DOHH2 (cell line): ENCODE results near the gene SMAD5.

Experiments used
- H3F3A ChIP-seq: fragments of 200-600 bp; sonication (generic), shearing (Covaris generic); 2 replicates; pipeline ENCODE4 v1.6.0; 2016; ENCODE audit warnings: antibody characterized with exemption, mild to moderate bottlenecking; ENCODE audit not compliant: control insufficient read depth, insufficient read depth
- H3K27ac ChIP-seq: fragments of 200-600 bp; sonication (generic); 2 replicates; pipeline ENCODE4 v1.5.1; 2014; ENCODE audit warnings: low read depth, mild to moderate bottlenecking, low read length, moderate library complexity
- H3K27me3 ChIP-seq: fragments of 200-600 bp; sonication (generic); 2 replicates; pipeline ENCODE4 v1.6.1; 2014; ENCODE audit warnings: mild to moderate bottlenecking, low read length, mixed read lengths; ENCODE audit not compliant: control insufficient read depth
- H3K36me3 ChIP-seq: fragments of 200-600 bp; sonication (generic); 2 replicates; pipeline ENCODE4 v1.6.1; 2014; ENCODE audit warnings: mild to moderate bottlenecking, low read length, moderate library complexity, mixed read lengths; ENCODE audit not compliant: control insufficient read depth
- H3K4me1 ChIP-seq: fragments of 200-600 bp; sonication (generic); 2 replicates; pipeline ENCODE4 v1.6.1; 2014; ENCODE audit warnings: mild to moderate bottlenecking, low read length, mixed read lengths; ENCODE audit not compliant: control insufficient read depth
- H3K4me2 ChIP-seq: fragments of 200-600 bp; sonication (generic); 2 replicates; pipeline ENCODE4 v1.6.0; 2014; ENCODE audit warnings: mild to moderate bottlenecking, low read length, moderate library complexity
- H3K4me3 ChIP-seq: fragments of 200-600 bp; sonication (generic); 2 replicates; pipeline ENCODE4 v1.5.1; 2014; ENCODE audit warnings: mild to moderate bottlenecking, low read length, mixed read lengths
- H3K79me2 ChIP-seq: fragments of 200-600 bp; sonication (generic); 2 replicates; pipeline ENCODE4 v1.6.1; 2014; ENCODE audit warnings: mild to moderate bottlenecking, low read length, mixed read lengths; ENCODE audit not compliant: control insufficient read depth
- H3K9me2 ChIP-seq: fragments of 200-600 bp; sonication (generic); replicated peaks from 2 replicates; pipeline ENCODE4 v1.6.1; 2014; ENCODE audit warnings: mild to moderate bottlenecking, low read length, mixed read lengths; ENCODE audit not compliant: control insufficient read depth
- H3K9me3 ChIP-seq: fragments of 200-600 bp; sonication (generic); 2 replicates; pipeline ENCODE4 v1.6.1; 2014; ENCODE audit warnings: antibody characterized with exemption, low read length, mixed read lengths; ENCODE audit not compliant: control insufficient read depth, insufficient read depth
- H4K20me1 ChIP-seq: fragments of 200-600 bp; sonication (generic); 2 replicates; pipeline ENCODE4 v1.6.0; 2014; ENCODE audit warnings: low read depth, mild to moderate bottlenecking, antibody characterized with exemption, low read length, moderate library complexity; ENCODE audit not compliant: control insufficient read depth, insufficient read depth
- EZH2phosphoT487 ChIP-seq: fragments of 200-600 bp; sonication (generic); IDR thresholded peaks from 2 replicates; pipeline ENCODE4 v1.6.1; 2017; ENCODE audit warnings: borderline replicate concordance, mild to moderate bottlenecking, antibody characterized with exemption, low read length, moderate library complexity, mixed read lengths
- TF ChIP-seq, protein P1 (sequence below): fragments of 200-600 bp; sonication (generic); IDR thresholded peaks from one replicate; pipeline ENCODE4 v1.5.1; 2014; ENCODE audit warnings: antibody characterized with exemption, mild to moderate bottlenecking, low read depth, low read length; ENCODE audit not compliant: poor library complexity, severe bottlenecking

The SMAD5 gene

DNA sequence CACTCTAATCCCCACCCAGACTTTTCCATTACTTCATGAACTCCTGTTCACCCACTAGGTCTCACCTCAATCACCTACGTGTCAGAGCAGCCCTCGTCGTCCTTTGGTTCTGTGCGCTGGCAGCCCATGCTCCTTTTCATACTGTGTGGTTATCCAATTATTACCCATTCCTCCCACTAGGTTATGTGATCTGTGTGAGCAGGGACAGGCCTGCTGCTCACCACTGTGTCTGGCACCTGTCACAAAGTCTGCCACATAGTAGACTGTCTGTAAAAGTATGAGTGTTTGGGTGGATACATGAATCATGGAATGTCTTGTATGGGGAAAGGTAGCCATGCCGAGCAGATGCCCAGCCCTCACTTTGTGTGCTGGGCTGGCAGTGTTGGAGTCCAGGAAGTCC, 12.1 kb upstream of the SMAD5 start:
- Histone ChIP-seq H3K4me2 (no peak overlapping the region), H3K4me3 (no peak overlapping the region), H3F3A (no peaks in the 10 kb centered on the region), H4K20me1 (no peaks in the 10 kb centered on the region), H3K79me2 (no peaks in the 10 kb centered on the region), H3K4me1 (peaks cover 5% of the 10 kb centered on the region; the same call in 1 of the 2 replicates), H3K9me3 (no peaks in the 10 kb centered on the region), H3K9me2 (no peaks in the 10 kb centered on the region), H3K27me3 (no peaks in the 10 kb centered on the region), H3K36me3 (no peaks in the 10 kb centered on the region), H3K27ac (no peak overlapping the region)
- TF ChIP-seq EZH2phosphoT487: no peak
- TF ChIP-seq, protein P1, sequence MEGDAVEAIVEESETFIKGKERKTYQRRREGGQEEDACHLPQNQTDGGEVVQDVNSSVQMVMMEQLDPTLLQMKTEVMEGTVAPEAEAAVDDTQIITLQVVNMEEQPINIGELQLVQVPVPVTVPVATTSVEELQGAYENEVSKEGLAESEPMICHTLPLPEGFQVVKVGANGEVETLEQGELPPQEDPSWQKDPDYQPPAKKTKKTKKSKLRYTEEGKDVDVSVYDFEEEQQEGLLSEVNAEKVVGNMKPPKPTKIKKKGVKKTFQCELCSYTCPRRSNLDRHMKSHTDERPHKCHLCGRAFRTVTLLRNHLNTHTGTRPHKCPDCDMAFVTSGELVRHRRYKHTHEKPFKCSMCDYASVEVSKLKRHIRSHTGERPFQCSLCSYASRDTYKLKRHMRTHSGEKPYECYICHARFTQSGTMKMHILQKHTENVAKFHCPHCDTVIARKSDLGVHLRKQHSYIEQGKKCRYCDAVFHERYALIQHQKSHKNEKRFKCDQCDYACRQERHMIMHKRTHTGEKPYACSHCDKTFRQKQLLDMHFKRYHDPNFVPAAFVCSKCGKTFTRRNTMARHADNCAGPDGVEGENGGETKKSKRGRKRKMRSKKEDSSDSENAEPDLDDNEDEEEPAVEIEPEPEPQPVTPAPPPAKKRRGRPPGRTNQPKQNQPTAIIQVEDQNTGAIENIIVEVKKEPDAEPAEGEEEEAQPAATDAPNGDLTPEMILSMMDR: no peak

DNA sequence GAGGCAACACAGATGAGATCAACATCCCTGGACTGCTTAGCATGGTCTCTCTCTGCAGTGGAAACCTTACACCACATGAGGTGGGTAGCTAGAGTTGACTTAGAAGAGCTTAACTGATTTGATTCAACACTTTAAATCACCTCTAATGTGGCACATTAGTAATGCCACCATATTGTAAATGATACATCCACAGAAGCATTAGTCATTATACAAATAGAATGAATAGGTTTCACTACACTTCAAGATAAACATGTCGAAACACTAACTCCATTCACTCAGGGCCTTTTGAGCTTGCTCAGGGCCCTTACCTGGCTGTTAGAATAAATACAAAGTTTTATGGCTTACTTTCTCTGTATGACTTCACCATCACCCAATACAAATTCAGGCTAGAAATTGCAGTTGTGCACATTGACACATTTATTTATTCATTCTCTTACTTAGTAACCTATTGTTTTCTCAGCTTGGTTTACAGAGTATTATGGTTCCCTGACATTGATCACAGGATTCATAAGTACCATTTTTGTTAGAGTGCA, 9.3 kb upstream of the SMAD5 start:
- H3K36me3 ChIP-seq: no peaks in the 10 kb centered on the region
- H3K9me2 ChIP-seq: no peaks in the 10 kb centered on the region
- no peak overlapping the region for H3K4me2 ChIP-seq
- H3F3A ChIP-seq: no peaks in the 10 kb centered on the region
- H3K9me3 ChIP-seq: no peaks in the 10 kb centered on the region
- no peaks in the 10 kb centered on the region for H4K20me1 ChIP-seq
- H3K27ac ChIP-seq: no peak overlapping the region
- TF ChIP-seq, protein P1: no peak
- no peak for TF ChIP-seq EZH2phosphoT487
- no peaks in the 10 kb centered on the region for H3K27me3 ChIP-seq
- H3K79me2 ChIP-seq: no peaks in the 10 kb centered on the region
- peaks cover 5% of the 10 kb centered on the region; the same call in 1 of the 2 replicates for H3K4me1 ChIP-seq
- H3K4me3 ChIP-seq: no peak overlapping the region

DNA sequence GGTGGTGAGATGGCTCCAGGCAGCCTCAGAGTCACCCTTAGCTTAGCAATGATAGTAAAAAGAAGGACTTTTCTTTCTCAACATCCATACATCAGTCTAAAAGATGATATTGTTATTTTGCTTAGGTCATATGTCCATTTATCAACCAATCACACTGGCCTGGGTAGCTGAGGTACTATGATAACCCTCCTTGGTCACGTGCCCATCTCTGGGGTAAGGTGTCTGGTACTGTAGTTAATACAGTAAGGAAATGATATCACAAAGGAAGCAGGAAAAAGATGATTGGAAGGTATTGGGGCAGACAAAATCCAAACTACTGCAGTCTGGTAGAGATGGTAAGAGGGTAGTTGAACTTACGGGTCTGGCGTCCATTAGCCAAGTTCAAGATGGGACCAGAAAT, 5.1 kb upstream of the SMAD5 start:
- Histone ChIP-seq H3F3A (no peaks in the 10 kb centered on the region), H3K4me3 (no peak overlapping the region)

More for the DNA sequence above, 5.1 kb upstream of the SMAD5 start:
- Histone ChIP-seq H3K27me3 (no peaks in the 10 kb centered on the region), H3K79me2 (peaks cover 7% of the 10 kb centered on the region), H3K36me3 (no peaks in the 10 kb centered on the region), H3K27ac (no peak overlapping the region), H3K9me3 (no peaks in the 10 kb centered on the region), H3K9me2 (no peaks in the 10 kb centered on the region), H4K20me1 (no peaks in the 10 kb centered on the region), H3K4me2 (no peak overlapping the region), H3K4me1 (peaks cover 10% of the 10 kb centered on the region)
- TF ChIP-seq, protein P1: no peak
- no peak for TF ChIP-seq EZH2phosphoT487
